Measurements from ENCODE around the gene XK. TPM values are rescaled to one million over a fixed set of nuclear protein-coding genes. Genes with fewer than 3 reads are reported as not detected.

The XK gene
- total RNA-seq, 4 donors from 2014 or later: under 0.01 to 0.22 (median 0.10) TPM

DNA sequence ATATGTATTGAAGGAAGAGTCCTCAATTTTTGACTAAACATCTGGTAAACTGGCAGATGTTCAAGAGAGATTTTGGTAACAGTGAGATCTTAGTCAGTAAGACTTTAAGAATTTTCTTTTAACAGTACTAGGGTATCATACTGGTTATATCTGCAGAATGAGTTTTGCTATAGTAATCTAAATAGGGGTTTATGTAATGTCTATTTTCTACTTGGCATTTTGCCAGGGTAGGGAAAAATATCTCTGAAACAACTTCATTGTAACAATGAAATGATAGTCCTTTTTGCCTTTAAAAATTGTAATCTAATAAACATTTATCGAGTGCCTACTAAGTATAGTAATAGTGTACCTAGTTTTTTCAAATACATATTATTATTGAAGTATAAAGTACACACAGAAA is 32.1 kb downstream of the XK start:
- no peak for DNase-seq (ENCODE audit: low spot score in 2 of 2)
- Histone ChIP-seq H3K27ac (no peak overlapping the region), H3K4me3 (no peak overlapping the region), H3K36me3 (no peaks in the 10 kb centered on the region), H3K9me3 (no peaks in the 10 kb centered on the region), H3K4me1 (no peaks in the 10 kb centered on the region), H3K27me3 (peaks cover 0 to 5% of the 10 kb centered on the region in 2 donors)
- TF ChIP-seq POLR2A (IDR thresholded peaks at IDR 0.05) (no peak), EP300 (IDR thresholded peaks at IDR 0.05) (no peak), CTCF (IDR thresholded peaks at IDR 0.05) (no peak)
- WGBS, 2 donors: 54 to 63% methylated on average over 1 of the region's 1 CpG

GRCh38 chrX:37722595-37722994 is 37.0 kb downstream of the XK start:
- Histone ChIP-seq H3K4me1 (no peaks in the 10 kb centered on the region), H3K27ac (peak overlapping the region in 1 of 4 donors; percentile 9), H3K4me3 (no peak overlapping the region), H3K27me3 (no peaks in the 10 kb centered on the region), H3K36me3 (no peaks in the 10 kb centered on the region), H3K9me3 (no peaks in the 10 kb centered on the region)
- DNase-seq (ENCODE audit: low spot score in 2 of 2): no peak
- no peak for TF ChIP-seq POLR2A (IDR thresholded peaks at IDR 0.05)
- no peak for TF ChIP-seq CTCF (IDR thresholded peaks at IDR 0.05)
- TF ChIP-seq EP300 (IDR thresholded peaks at IDR 0.05): no peak
- 66 to 71% methylated on average over 1 of the region's 1 CpG for WGBS, 2 donors

- 85 to 100% methylated on average over 3 of the region's 3 CpGs for WGBS, 2 donors
- TF ChIP-seq CTCF (IDR thresholded peaks at IDR 0.05) (no peak), POLR2A (IDR thresholded peaks at IDR 0.05) (no peak), EP300 (IDR thresholded peaks at IDR 0.05) (no peak)
- H3K4me3 ChIP-seq: no peak overlapping the region
- H3K4me1 ChIP-seq: no peaks in the 10 kb centered on the region
- H3K27ac ChIP-seq: no peak overlapping the region
- DNase-seq (ENCODE audit: low spot score in 2 of 2): no peak
- no peaks in the 10 kb centered on the region for H3K27me3 ChIP-seq
- no peaks in the 10 kb centered on the region for H3K36me3 ChIP-seq
- no peaks in the 10 kb centered on the region for H3K9me3 ChIP-seq
Measured at GRCh38 chrX:37726346-37726745, 40.8 kb downstream of the XK start.

DNA sequence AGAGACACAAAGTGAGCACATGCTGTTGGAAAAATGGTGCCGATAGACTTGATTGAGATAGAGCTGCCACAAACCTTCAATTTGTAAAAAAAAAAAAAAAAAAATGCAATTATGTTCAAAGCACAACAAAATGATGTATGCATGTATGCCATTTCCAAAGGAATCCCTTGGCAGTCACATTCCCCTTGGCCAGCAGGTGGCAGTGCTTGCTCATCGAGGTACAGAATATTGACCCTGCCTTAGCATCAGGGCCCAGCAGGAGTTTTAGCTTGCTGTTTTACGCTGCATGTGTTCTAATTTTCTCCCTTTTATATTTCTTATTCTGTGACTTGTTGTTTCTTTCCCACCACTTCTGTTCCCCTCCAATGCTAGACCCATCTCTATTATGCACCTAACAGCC is 59.8 kb downstream of the XK start:
- Histone ChIP-seq H3K9me3 (no peaks in the 10 kb centered on the region), H3K4me1 (no peaks in the 10 kb centered on the region), H3K27ac (no peak overlapping the region), H3K27me3 (peaks cover 0 to 5% of the 10 kb centered on the region in 2 donors), H3K4me3 (no peak overlapping the region), H3K36me3 (no peaks in the 10 kb centered on the region)
- TF ChIP-seq POLR2A (IDR thresholded peaks at IDR 0.05) (no peak), CTCF (IDR thresholded peaks at IDR 0.05) (peak; percentile 59 to 76 (median 66))
- peak; percentile 41 to 73 for DNase-seq (ENCODE audit: low spot score in 2 of 2)
- WGBS, 2 donors: 23 to 29% methylated on average over 3 of the region's 3 CpGs

DNA sequence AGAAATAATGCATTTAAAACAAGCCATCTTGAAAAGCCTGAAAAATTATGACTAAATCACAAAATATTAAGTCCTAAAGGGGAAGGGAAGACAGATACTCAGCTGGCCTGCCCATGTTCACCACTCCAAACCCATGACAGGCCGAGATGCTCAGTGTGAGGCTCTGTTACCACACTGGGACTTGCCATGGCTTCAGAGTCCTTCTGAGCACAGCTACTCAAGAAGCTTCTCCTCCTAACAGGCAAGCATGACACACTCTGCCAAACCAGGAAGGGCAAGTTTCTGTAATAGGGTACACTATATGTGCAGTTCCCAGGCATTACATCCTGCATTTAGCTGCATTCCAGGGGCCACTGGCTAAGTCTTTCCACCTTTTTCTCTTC is 60.2 kb downstream of the XK start:
- WGBS, 2 donors: 82 to 89% methylated on average over 1 of the region's 1 CpG
- Histone ChIP-seq H3K27ac (no peak overlapping the region), H3K36me3 (no peaks in the 10 kb centered on the region), H3K27me3 (peaks cover 0 to 5% of the 10 kb centered on the region in 2 donors), H3K9me3 (no peaks in the 10 kb centered on the region), H3K4me1 (no peaks in the 10 kb centered on the region), H3K4me3 (no peak overlapping the region)
- TF ChIP-seq POLR2A (IDR thresholded peaks at IDR 0.05): no peak
- TF ChIP-seq EP300 (IDR thresholded peaks at IDR 0.05): no peak
- no peak for TF ChIP-seq CTCF (IDR thresholded peaks at IDR 0.05)
- DNase-seq (ENCODE audit: low spot score in 2 of 2): no peak
